Measurements from ENCODE around the gene EIPR1. TPM values are rescaled to one million over a fixed set of nuclear protein-coding genes. Genes with fewer than 3 reads are reported as not detected.

The EIPR1 gene
- total RNA-seq, 1 donor from 2014 or later, result 32.0 TPM

GRCh38 chr2:3418766-3419404 is 41.3 kb upstream of the EIPR1 start:
- H3K4me1 Mint-ChIP-seq (ENCODE audit: low read depth), result peaks cover 7% of the 10 kb centered on the region
- no peak for DNase-seq (ENCODE audit: low spot score, unreplicated experiment)
- TF ChIP-seq CTCF (IDR thresholded peaks at IDR 0.05; ENCODE audit: unreplicated experiment), result no peak
- H3K36me3 Mint-ChIP-seq (ENCODE audit: insufficient read depth), result peaks cover 11% of the 10 kb centered on the region
- peak overlapping the region; percentile 79 for H3K27ac Mint-ChIP-seq
- no peaks in the 10 kb centered on the region for H3K27me3 Mint-ChIP-seq
- no peak overlapping the region for H3K4me3 Mint-ChIP-seq (ENCODE audit: low read depth)
- no peaks in the 10 kb centered on the region for H3K9me3 Mint-ChIP-seq (ENCODE audit: low read depth)

- Mint-ChIP-seq H3K27me3 (no peaks in the 10 kb centered on the region), H3K4me1 (ENCODE audit: low read depth) (no peaks in the 10 kb centered on the region), H3K4me3 (ENCODE audit: low read depth) (no peak overlapping the region), H3K27ac (no peak overlapping the region), H3K36me3 (ENCODE audit: insufficient read depth) (peaks cover 4% of the 10 kb centered on the region), H3K9me3 (ENCODE audit: low read depth) (no peaks in the 10 kb centered on the region)
- no peak for DNase-seq (ENCODE audit: low spot score, unreplicated experiment)
- no peak for TF ChIP-seq CTCF (IDR thresholded peaks at IDR 0.05; ENCODE audit: unreplicated experiment)
Measured at GRCh38 chr2:3414133-3414860, 36.7 kb upstream of the EIPR1 start.

- H3K27me3 Mint-ChIP-seq, result no peaks in the 10 kb centered on the region
- H3K9me3 Mint-ChIP-seq (ENCODE audit: low read depth), result no peaks in the 10 kb centered on the region
- no peak overlapping the region for H3K27ac Mint-ChIP-seq
- peaks cover 6% of the 10 kb centered on the region for H3K36me3 Mint-ChIP-seq (ENCODE audit: insufficient read depth)
- no peak overlapping the region for H3K4me3 Mint-ChIP-seq (ENCODE audit: low read depth)
- no peak for TF ChIP-seq CTCF (IDR thresholded peaks at IDR 0.05; ENCODE audit: unreplicated experiment)
- no peaks in the 10 kb centered on the region for H3K4me1 Mint-ChIP-seq (ENCODE audit: low read depth)
- no peak for DNase-seq (ENCODE audit: low spot score, unreplicated experiment)
Measured at GRCh38 chr2:3413697-3414096, 36.1 kb upstream of the EIPR1 start.

- no peak for TF ChIP-seq CTCF (IDR thresholded peaks at IDR 0.05; ENCODE audit: unreplicated experiment)
- no peak for DNase-seq (ENCODE audit: low spot score, unreplicated experiment)
- no peak overlapping the region for H3K27ac Mint-ChIP-seq
- H3K4me1 Mint-ChIP-seq (ENCODE audit: low read depth), result no peaks in the 10 kb centered on the region
- no peak overlapping the region for H3K4me3 Mint-ChIP-seq (ENCODE audit: low read depth)
- no peaks in the 10 kb centered on the region for H3K9me3 Mint-ChIP-seq (ENCODE audit: low read depth)
- no peaks in the 10 kb centered on the region for H3K27me3 Mint-ChIP-seq
- H3K36me3 Mint-ChIP-seq (ENCODE audit: insufficient read depth), result peaks cover 9% of the 10 kb centered on the region
Measured at GRCh38 chr2:3411103-3411502, 33.5 kb upstream of the EIPR1 start.

- Mint-ChIP-seq H3K4me1 (ENCODE audit: low read depth) (no peaks in the 10 kb centered on the region), H3K36me3 (ENCODE audit: insufficient read depth) (peaks cover 10% of the 10 kb centered on the region), H3K27ac (peak overlapping the region; percentile 61), H3K4me3 (ENCODE audit: low read depth) (no peak overlapping the region), H3K27me3 (no peaks in the 10 kb centered on the region), H3K9me3 (ENCODE audit: low read depth) (no peaks in the 10 kb centered on the region)
- no peak for TF ChIP-seq CTCF (IDR thresholded peaks at IDR 0.05; ENCODE audit: unreplicated experiment)
- no peak for DNase-seq (ENCODE audit: low spot score, unreplicated experiment)
Measured at GRCh38 chr2:3409627-3410170, 32.1 kb upstream of the EIPR1 start.
